Neural cell (in vitro differentiated cells): ENCODE data around the gene PNPLA6. TPM values are rescaled to one million over a fixed set of nuclear protein-coding genes. Genes with fewer than 3 reads are reported as not detected.

ENCODE experiments used
- H2AFZ ChIP-seq: fragments of 200-600, 300-800 bp; sonication (generic), shearing (Covaris generic); 2 replicates; pipeline ENCODE4 v1.6.0; 2014; ENCODE audit warnings: low read depth, mild to moderate bottlenecking, antibody characterized with exemption, low read length, moderate library complexity
- H3F3A ChIP-seq: fragments of 200-600 bp; shearing (Covaris generic); 2 replicates; pipeline ENCODE4 v1.6.1; 2016; ENCODE audit warnings: mild to moderate bottlenecking, moderate library complexity, mixed read lengths, antibody characterized with exemption, low read length; ENCODE audit not compliant: insufficient read depth, poor library complexity, severe bottlenecking
- H3K27ac ChIP-seq: fragments of 200-600, 300-800 bp; sonication (generic), shearing (Covaris generic); 2 replicates; pipeline ENCODE4 v1.5.1; 2014; ENCODE audit warnings: mild to moderate bottlenecking, low read length, moderate library complexity
- H3K27me3 ChIP-seq: fragments of 300-800, 200-600 bp; sonication (generic), shearing (Covaris generic); 2 replicates; pipeline ENCODE4 v1.6.0; 2014; ENCODE audit warnings: mild to moderate bottlenecking, low read depth, low read length, moderate library complexity; ENCODE audit not compliant: insufficient read depth
- H3K36me3 ChIP-seq: fragments of 300-800, 200-600 bp; sonication (generic), shearing (Covaris generic); 2 replicates; pipeline ENCODE4 v1.5.1; 2014; ENCODE audit warnings: mild to moderate bottlenecking, antibody characterized with exemption, low read length, moderate library complexity; ENCODE audit not compliant: insufficient read depth
- H3K4me2 ChIP-seq: fragments of 300-800, 200-600 bp; sonication (generic), shearing (Covaris generic); 2 replicates; pipeline ENCODE4 v1.6.0; 2014; ENCODE audit warnings: mild to moderate bottlenecking, low read length
- H3K4me3 ChIP-seq: fragments of 300-800, 200-600 bp; sonication (generic), shearing (Covaris generic); 2 replicates; pipeline ENCODE4 v1.5.1; 2014; ENCODE audit warnings: mild to moderate bottlenecking, low read length, moderate library complexity
- H3K79me2 ChIP-seq: fragments of 200-600 bp; shearing (Covaris generic); replicated peaks from 2 replicates; pipeline ENCODE4 v1.6.0; 2014; ENCODE audit warnings: mild to moderate bottlenecking, low read length, moderate library complexity; ENCODE audit not compliant: insufficient read depth
- H3K9ac ChIP-seq: fragments of 300-800, 200-600 bp; sonication (generic), shearing (Covaris generic); 2 replicates; pipeline ENCODE4 v1.6.1; 2016; ENCODE audit warnings: mild to moderate bottlenecking, low read length, mixed read lengths
- H3K9me2 ChIP-seq: fragments of 200-600 bp; shearing (Covaris generic); 2 replicates; pipeline ENCODE4 v1.6.1; 2016; ENCODE audit warnings: mild to moderate bottlenecking, low read length, mixed read lengths; ENCODE audit not compliant: insufficient read depth
- H3K9me3 ChIP-seq: fragments of 200-600, 300-800 bp; sonication (generic), shearing (Covaris generic); 2 replicates; pipeline ENCODE4 v1.6.1; 2016; ENCODE audit warnings: mild to moderate bottlenecking, mixed run types, low read length, moderate library complexity, mixed read lengths
- H4K20me1 ChIP-seq: fragments of 200-600 bp; shearing (Covaris generic); 2 replicates; pipeline ENCODE4 v1.6.1; 2016; ENCODE audit warnings: mild to moderate bottlenecking, mixed run types; ENCODE audit not compliant: insufficient read depth
- CTCF ChIP-seq: fragments of 450-650 bp; IDR thresholded peaks from 2 replicates; pipeline ENCODE4 v1.5.1; 2014; ENCODE audit warnings: antibody characterized with exemption, mild to moderate bottlenecking, moderate library complexity; ENCODE audit not compliant: poor library complexity, severe bottlenecking
- EP300 ChIP-seq: fragments of 450-650 bp; conservative IDR thresholded peaks from 2 replicates; pipeline ENCODE4 v1.6.1; 2014; ENCODE audit warnings: antibody characterized with exemption, mild to moderate bottlenecking, moderate library complexity; ENCODE audit not compliant: poor library complexity, severe bottlenecking
- EZH2 ChIP-seq: fragments of 200-600, 300-800 bp; shearing (Covaris generic), sonication (generic); IDR thresholded peaks from 2 replicates; pipeline ENCODE4 v1.6.1; 2014; ENCODE audit warnings: antibody characterized with exemption, low read length, borderline replicate concordance, mild to moderate bottlenecking; ENCODE audit not compliant: insufficient read depth, poor library complexity, severe bottlenecking
- POLR2AphosphoS5 ChIP-seq: IDR thresholded peaks from 2 replicates; pipeline ENCODE4 v1.6.1; 2012
- RAD21 ChIP-seq: fragments of 450-650 bp; conservative IDR thresholded peaks from 2 replicates; pipeline ENCODE4 v1.6.1; 2014; ENCODE audit warnings: antibody characterized with exemption, mild to moderate bottlenecking, moderate library complexity
- REST ChIP-seq: IDR thresholded peaks from 2 replicates; pipeline ENCODE4 v1.6.1; 2012; ENCODE audit warnings: borderline replicate concordance
- SMC3 ChIP-seq: fragments of 450-650 bp; conservative IDR thresholded peaks from 2 replicates; pipeline ENCODE4 v1.6.1; 2014; ENCODE audit warnings: antibody characterized with exemption, mild to moderate bottlenecking, moderate library complexity; ENCODE audit not compliant: poor library complexity
- TAF1 ChIP-seq: IDR thresholded peaks from 2 replicates; pipeline ENCODE4 v1.6.1; 2012; ENCODE audit warnings: low read depth
- polyA plus RNA-seq: library from polyadenylated mRNA; depleted of rRNA; stranded (reverse); fragments of >200 nt; gene quantifications from 2 replicates; pipeline ENCODE4 v1.2.3, GENCODE V29; 2014

PNPLA6 gene
- polyA plus RNA-seq, 1 donor from 2014 or later: 10.8 TPM

DNA sequence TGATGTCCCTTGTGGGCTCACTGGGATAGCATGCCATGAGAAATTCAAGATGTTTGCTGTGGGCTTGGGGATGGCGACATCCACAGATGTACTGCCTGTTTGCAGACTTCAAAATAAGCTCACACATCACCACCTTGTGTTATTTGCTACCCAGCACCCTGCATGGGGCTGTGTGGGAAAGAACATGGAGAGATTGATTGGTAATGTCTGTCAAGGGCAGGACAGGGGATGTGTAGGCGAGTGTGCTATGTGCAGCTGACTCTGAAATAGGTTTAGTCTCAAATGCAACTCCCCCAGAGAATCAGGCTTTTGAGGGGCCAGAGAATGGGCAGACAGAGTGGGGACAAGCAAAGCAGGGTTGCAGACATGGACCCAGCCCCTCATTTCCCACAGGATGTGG is 24.7 kb downstream of the PNPLA6 start:
- Histone ChIP-seq H3K4me3 (no peak overlapping the region), H3K79me2 (no peaks in the 10 kb centered on the region), H3K9me2 (no peaks in the 10 kb centered on the region), H3K9ac (no peak overlapping the region), H3K27ac (no peak overlapping the region), H3K4me2 (no peak overlapping the region), H3F3A (no peaks in the 10 kb centered on the region), H3K27me3 (no peaks in the 10 kb centered on the region), H3K9me3 (no peaks in the 10 kb centered on the region), H2AFZ (no peak overlapping the region), H4K20me1 (no peaks in the 10 kb centered on the region), H3K36me3 (no peaks in the 10 kb centered on the region)
- TF ChIP-seq EP300: no peak
- TF ChIP-seq CTCF: no peak
- TF ChIP-seq EZH2: no peak
- no peak for TF ChIP-seq REST
- TF ChIP-seq SMC3: no peak
- no peak for TF ChIP-seq RAD21
- TF ChIP-seq TAF1: no peak
- no peak for TF ChIP-seq POLR2AphosphoS5

DNA sequence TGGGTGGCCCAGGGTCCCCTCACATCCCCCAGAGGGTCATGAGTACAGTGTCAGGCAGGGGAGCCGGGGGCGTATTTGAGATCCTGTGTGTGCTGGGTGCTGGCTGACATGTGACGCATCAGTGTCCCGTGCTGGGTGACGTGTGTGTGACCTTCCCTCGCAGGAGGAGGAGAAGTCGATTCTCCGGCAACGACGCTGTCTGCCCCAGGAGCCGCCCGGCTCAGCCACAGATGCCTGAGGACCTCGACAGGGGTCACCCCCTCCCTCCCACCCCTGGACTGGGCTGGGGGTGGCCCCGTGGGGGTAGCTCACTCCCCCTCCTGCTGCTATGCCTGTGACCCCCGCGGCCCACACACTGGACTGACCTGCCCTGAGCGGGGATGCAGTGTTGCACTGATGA is 25.8 kb downstream of the PNPLA6 start:
- Histone ChIP-seq H3K79me2 (no peaks in the 10 kb centered on the region), H3K9me3 (no peaks in the 10 kb centered on the region), H3F3A (no peaks in the 10 kb centered on the region), H4K20me1 (no peaks in the 10 kb centered on the region), H3K36me3 (no peaks in the 10 kb centered on the region), H3K9me2 (no peaks in the 10 kb centered on the region), H2AFZ (no peak overlapping the region), H3K4me3 (no peak overlapping the region), H3K27ac (no peak overlapping the region), H3K9ac (no peak overlapping the region), H3K27me3 (no peaks in the 10 kb centered on the region), H3K4me2 (no peak overlapping the region)
- TF ChIP-seq EZH2 (no peak), CTCF (no peak), EP300 (no peak), RAD21 (no peak)
